ENCODE data around the gene PHOSPHO2. TPM values are rescaled to one million over a fixed set of nuclear protein-coding genes. Genes with fewer than 3 reads are reported as not detected.
"Not testable (repeated sequence)": the region's sequence is repeated elsewhere in the genome, so short reads cannot be mapped to it uniquely, and the experiment has no call there.

The PHOSPHO2 gene
- total RNA-seq, 1 donor from 2014 or later: 3.7 TPM

DNA sequence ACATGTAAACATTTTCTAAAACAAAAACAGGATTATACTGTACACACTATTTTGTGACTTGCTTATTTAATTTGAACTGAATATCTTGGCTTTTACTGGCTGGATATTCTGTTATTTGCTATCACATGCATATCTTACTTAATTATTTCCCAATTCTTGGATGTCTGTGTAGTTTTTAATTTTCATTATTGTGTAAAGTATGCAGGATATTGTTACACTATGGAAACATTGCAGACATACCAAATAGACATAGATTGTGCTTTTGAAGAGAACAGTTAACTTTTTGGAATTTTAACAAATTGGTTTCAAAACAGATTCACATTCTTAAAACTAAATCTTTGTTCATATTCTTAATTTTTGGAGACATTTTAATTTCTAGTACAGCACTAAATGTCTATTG is 2.1 kb downstream of the PHOSPHO2 start:
- Histone ChIP-seq H3K36me3 (ENCODE audit: control insufficient read depth in 3 of 3, insufficient read depth in 3 of 3, low read length in 3 of 3) (peaks cover 0 to 8% (median 5%) of the 10 kb centered on the region in 3 donors), H3K4me3 (ENCODE audit: low read length in 3 of 3) (no peak overlapping the region), H3K27me3 (ENCODE audit: control insufficient read depth in 3 of 3, insufficient read depth in 3 of 3, low read length in 3 of 3) (no peaks in the 10 kb centered on the region), H3K9ac (ENCODE audit: low read depth in 1 of 3, low read length in 3 of 3) (no peak overlapping the region), H3K4me1 (ENCODE audit: control insufficient read depth in 3 of 3, insufficient read depth in 3 of 3, low read length in 3 of 3) (peaks cover 4 to 6% (median 6%) of the 10 kb centered on the region in 3 donors), H3K9me3 (ENCODE audit: control insufficient read depth in 3 of 3, low read length in 3 of 3) (no peaks in the 10 kb centered on the region), H3K27ac (ENCODE audit: low read depth, low read length) (no peak overlapping the region)

DNA sequence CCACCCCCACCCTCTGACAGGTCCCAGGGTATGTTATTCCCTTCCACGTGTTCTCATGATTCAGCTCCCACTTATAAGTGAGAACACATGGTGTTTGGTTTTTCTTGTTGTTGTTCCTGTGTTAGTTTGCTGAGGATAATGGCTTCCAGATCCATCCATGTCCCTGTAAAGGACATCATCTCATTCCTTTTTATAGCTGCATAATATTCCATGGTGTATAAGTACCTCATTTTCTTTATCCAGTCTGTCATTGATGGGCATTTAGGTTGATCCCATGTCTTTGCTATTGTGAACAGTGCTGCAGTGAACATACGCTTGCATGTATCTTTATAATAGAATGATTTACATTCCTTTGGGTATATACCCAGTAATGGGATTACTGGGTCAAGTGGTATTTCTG is 4.9 kb downstream of the PHOSPHO2 start:
- H3K9me3 ChIP-seq (ENCODE audit: control insufficient read depth in 3 of 3, low read length in 3 of 3); H3K36me3 ChIP-seq (ENCODE audit: control insufficient read depth in 3 of 3, insufficient read depth in 3 of 3, low read length in 3 of 3); H3K4me3 ChIP-seq (ENCODE audit: low read length in 3 of 3); H3K9ac ChIP-seq (ENCODE audit: low read depth in 1 of 3, low read length in 3 of 3); H3K27me3 ChIP-seq (ENCODE audit: control insufficient read depth in 3 of 3, insufficient read depth in 3 of 3, low read length in 3 of 3); H3K4me1 ChIP-seq (ENCODE audit: control insufficient read depth in 3 of 3, insufficient read depth in 3 of 3, low read length in 3 of 3); H3K27ac ChIP-seq (ENCODE audit: low read depth, low read length): not testable (repeated sequence)

DNA sequence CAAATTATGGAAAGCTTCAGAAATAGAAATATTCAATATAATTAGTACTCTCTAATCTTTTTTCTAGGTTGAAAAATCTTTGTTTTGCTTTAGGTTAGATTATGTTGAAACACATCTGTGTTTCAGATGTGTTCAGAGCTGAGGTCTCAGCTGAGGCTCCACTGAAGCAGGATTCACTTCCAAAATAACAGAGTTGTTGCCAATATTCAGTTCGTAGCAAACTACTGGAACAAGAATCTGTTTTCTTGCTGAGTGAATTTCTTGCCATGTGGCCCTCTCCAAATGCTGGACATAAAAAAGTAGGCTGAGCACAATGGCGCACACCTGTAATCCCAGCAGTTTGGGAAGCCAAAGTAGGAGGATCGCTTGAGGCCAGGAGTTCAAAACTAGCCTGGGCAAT is 8.7 kb downstream of the PHOSPHO2 start:
- no peaks in the 10 kb centered on the region for H3K9me3 ChIP-seq (ENCODE audit: control insufficient read depth in 3 of 3, low read length in 3 of 3)
- H3K4me1 ChIP-seq (ENCODE audit: control insufficient read depth in 3 of 3, insufficient read depth in 3 of 3, low read length in 3 of 3): peaks cover 6 to 9% (median 7%) of the 10 kb centered on the region in 3 donors
- peaks cover 0 to 8% (median 5%) of the 10 kb centered on the region in 3 donors for H3K36me3 ChIP-seq (ENCODE audit: control insufficient read depth in 3 of 3, insufficient read depth in 3 of 3, low read length in 3 of 3)
- H3K27ac ChIP-seq (ENCODE audit: low read depth, low read length): no peak overlapping the region
- no peaks in the 10 kb centered on the region for H3K27me3 ChIP-seq (ENCODE audit: control insufficient read depth in 3 of 3, insufficient read depth in 3 of 3, low read length in 3 of 3)
- H3K9ac ChIP-seq (ENCODE audit: low read depth in 1 of 3, low read length in 3 of 3): no peak overlapping the region
- no peak overlapping the region for H3K4me3 ChIP-seq (ENCODE audit: low read length in 3 of 3)

DNA sequence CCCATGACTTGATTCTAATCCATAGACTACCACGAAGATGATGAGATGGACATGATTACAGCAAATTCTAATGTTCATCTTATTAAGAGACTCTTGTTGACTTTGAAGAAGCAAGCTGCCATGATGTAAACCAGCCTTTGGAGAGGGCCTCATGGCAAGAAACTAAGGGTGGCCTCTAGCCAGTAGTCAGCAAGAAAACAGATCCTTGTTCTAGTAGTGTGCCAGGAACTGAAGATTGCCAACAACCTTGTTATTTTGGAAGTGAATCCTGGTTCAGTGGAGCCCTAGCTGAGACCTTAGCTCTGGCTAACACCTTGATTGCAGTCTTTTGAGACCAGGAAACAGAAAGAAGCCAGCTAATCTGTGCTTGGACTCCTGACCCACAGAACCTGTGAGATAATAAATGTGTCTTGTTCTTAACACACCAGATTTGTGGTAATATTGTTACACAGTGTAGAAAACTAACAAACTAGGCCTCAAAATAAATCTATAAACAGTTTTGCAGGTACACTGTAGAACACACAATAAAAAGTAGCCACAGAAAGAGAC is 10.0 kb downstream of the PHOSPHO2 start:
- Histone ChIP-seq H3K36me3 (ENCODE audit: control insufficient read depth in 3 of 3, insufficient read depth in 3 of 3, low read length in 3 of 3) (peaks cover 0 to 2% (median under 1%) of the 10 kb centered on the region in 3 donors), H3K4me3 (ENCODE audit: low read length in 3 of 3) (no peak overlapping the region), H3K9ac (ENCODE audit: low read depth in 1 of 3, low read length in 3 of 3) (peak overlapping the region in 1 of 3 donors; percentile 28), H3K4me1 (ENCODE audit: control insufficient read depth in 3 of 3, insufficient read depth in 3 of 3, low read length in 3 of 3) (peaks cover 6 to 9% (median 7%) of the 10 kb centered on the region in 3 donors), H3K27ac (ENCODE audit: low read depth, low read length) (no peak overlapping the region), H3K27me3 (ENCODE audit: control insufficient read depth in 3 of 3, insufficient read depth in 3 of 3, low read length in 3 of 3) (no peaks in the 10 kb centered on the region), H3K9me3 (ENCODE audit: control insufficient read depth in 3 of 3, low read length in 3 of 3) (no peaks in the 10 kb centered on the region)

DNA sequence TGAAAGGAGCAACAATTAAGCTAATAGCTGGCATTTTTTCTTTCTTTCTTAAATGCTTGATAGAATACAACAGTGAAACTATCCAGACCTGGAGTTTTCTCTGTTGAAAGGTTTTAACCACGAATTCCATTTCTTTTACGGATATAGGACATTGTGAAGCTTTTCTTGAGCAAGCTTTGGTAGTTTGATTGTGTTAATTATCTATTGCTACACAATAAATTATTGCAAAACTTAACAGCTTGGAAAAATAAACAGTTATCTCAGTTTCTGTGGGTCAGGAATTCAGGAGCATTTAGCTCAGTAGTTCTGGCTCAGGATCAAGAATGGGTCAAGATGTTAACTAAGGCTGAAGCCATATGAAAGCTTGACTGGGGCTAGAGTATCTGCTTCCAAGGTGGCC is 11.7 kb downstream of the PHOSPHO2 start:
- Histone ChIP-seq H3K27me3 (ENCODE audit: control insufficient read depth in 3 of 3, insufficient read depth in 3 of 3, low read length in 3 of 3) (no peaks in the 10 kb centered on the region), H3K4me3 (ENCODE audit: low read length in 3 of 3) (no peak overlapping the region), H3K27ac (ENCODE audit: low read depth, low read length) (no peak overlapping the region), H3K9ac (ENCODE audit: low read depth in 1 of 3, low read length in 3 of 3) (no peak overlapping the region), H3K9me3 (ENCODE audit: control insufficient read depth in 3 of 3, low read length in 3 of 3) (no peaks in the 10 kb centered on the region), H3K36me3 (ENCODE audit: control insufficient read depth in 3 of 3, insufficient read depth in 3 of 3, low read length in 3 of 3) (no peaks in the 10 kb centered on the region), H3K4me1 (ENCODE audit: control insufficient read depth in 3 of 3, insufficient read depth in 3 of 3, low read length in 3 of 3) (peaks cover 7 to 12% (median 10%) of the 10 kb centered on the region in 3 donors)

DNA sequence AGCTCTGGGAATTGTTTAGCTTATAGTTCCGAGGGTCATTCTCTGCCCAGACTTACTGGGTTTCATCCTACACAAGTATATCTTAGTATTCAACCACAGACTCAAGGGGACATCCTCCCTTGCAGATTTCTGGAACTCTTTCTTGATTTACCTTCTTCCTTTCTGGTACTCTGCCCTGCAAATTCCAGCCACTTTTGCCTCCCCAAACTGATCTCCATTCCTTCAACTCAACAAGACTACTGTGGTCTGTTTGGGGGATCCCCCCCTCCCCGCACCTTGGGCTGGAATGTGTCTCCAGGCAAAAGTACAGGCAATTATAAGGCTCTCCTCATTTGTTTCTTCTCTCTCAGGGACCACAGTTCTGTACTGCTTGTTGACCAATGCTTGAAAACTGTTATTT is 13.4 kb downstream of the PHOSPHO2 start:
- Histone ChIP-seq H3K4me1 (ENCODE audit: control insufficient read depth in 3 of 3, insufficient read depth in 3 of 3, low read length in 3 of 3) (peaks cover 7 to 18% (median 10%) of the 10 kb centered on the region in 3 donors), H3K9me3 (ENCODE audit: control insufficient read depth in 3 of 3, low read length in 3 of 3) (no peaks in the 10 kb centered on the region), H3K4me3 (ENCODE audit: low read length in 3 of 3) (no peak overlapping the region), H3K27me3 (ENCODE audit: control insufficient read depth in 3 of 3, insufficient read depth in 3 of 3, low read length in 3 of 3) (no peaks in the 10 kb centered on the region), H3K27ac (ENCODE audit: low read depth, low read length) (no peak overlapping the region), H3K36me3 (ENCODE audit: control insufficient read depth in 3 of 3, insufficient read depth in 3 of 3, low read length in 3 of 3) (peaks cover 0 to 2% (median 0%) of the 10 kb centered on the region in 3 donors), H3K9ac (ENCODE audit: low read depth in 1 of 3, low read length in 3 of 3) (no peak overlapping the region)

DNA sequence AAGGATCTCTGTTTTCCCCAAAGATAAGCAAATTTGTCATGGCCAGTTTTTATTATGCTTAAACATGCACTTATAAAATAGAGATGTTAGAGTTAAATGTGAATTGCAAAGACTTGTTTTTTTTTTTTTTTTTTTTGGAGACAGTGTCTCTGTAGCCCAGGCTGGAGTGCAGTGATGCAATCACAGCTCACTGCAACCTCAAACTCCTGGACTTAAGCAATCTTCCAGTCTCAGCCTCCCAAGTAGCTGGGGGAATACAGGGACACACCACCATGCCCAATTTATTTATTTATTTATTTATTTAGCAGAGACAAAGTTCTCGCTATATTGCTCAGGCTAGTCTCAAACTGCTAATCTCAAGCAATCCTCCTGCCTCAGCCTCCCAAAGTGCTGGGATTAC is 15.1 kb downstream of the PHOSPHO2 start:
- Histone ChIP-seq H3K36me3 (ENCODE audit: control insufficient read depth in 3 of 3, insufficient read depth in 3 of 3, low read length in 3 of 3) (peaks cover 0 to 2% (median 0%) of the 10 kb centered on the region in 3 donors), H3K27ac (ENCODE audit: low read depth, low read length) (no peak overlapping the region), H3K4me3 (ENCODE audit: low read length in 3 of 3) (no peak overlapping the region), H3K9ac (ENCODE audit: low read depth in 1 of 3, low read length in 3 of 3) (no peak overlapping the region), H3K9me3 (ENCODE audit: control insufficient read depth in 3 of 3, low read length in 3 of 3) (no peaks in the 10 kb centered on the region), H3K27me3 (ENCODE audit: control insufficient read depth in 3 of 3, insufficient read depth in 3 of 3, low read length in 3 of 3) (no peaks in the 10 kb centered on the region), H3K4me1 (ENCODE audit: control insufficient read depth in 3 of 3, insufficient read depth in 3 of 3, low read length in 3 of 3) (peaks cover 1 to 12% (median 7%) of the 10 kb centered on the region in 3 donors)

DNA sequence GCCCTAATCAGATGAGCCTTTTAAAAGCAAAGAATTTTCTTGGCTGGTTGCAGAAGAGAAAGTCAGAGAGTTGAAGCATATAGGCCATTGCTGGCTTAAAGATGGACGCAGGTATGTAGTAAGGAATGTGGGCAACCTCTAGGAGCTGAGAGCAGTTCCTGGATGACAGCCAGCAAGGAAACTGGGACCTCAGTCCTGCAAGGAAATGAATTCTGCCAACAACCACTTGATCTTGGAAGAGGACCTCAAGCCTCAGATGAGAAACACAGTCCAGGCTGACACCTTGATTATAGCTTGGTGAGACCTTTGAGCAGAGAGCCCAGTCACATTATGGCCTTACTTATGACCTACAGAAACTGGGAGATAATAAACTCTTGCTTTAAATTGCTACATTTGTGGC is 15.7 kb downstream of the PHOSPHO2 start:
- no peaks in the 10 kb centered on the region for H3K27me3 ChIP-seq (ENCODE audit: control insufficient read depth in 3 of 3, insufficient read depth in 3 of 3, low read length in 3 of 3)
- H3K27ac ChIP-seq (ENCODE audit: low read depth, low read length): no peak overlapping the region

DNA sequence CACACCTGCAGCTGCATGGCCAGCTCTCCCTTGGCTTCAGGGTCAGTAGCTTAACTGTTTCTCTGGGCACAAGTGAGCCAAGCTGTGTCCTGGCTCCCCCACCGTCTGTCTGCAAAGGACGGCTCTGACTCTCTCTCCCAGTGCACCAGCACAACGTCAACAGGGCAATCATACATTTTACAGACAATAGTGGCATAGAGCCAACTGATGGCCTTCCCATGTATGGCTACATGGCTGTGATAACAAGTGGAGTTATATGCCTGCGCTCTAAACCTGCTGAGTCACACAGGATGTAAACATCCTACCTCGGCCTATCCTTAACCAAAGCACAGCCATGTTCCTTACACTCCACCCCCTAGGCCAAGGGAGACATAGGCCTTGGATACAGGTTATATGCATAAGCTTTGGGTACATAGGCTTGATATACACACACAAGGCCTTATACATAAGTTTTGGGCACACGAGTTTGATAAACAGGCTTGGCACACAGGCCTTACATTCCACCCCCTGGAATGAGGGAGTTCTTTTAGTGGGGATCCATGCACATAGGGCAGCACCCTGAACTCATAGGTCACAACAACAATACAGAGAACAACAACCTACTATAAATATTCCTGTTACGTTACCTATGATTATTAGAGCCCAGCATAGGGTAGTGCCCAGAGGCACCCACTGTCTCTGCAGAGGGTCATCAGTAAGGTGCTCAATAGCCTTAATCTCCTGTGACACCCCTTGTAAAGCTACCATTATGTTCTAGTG is 17.7 kb downstream of the PHOSPHO2 start:
- no peak overlapping the region for H3K9ac ChIP-seq (ENCODE audit: low read depth in 1 of 3, low read length in 3 of 3)
- H3K27ac ChIP-seq (ENCODE audit: low read depth, low read length): no peak overlapping the region
- no peak overlapping the region for H3K4me3 ChIP-seq (ENCODE audit: low read length in 3 of 3)
- H3K36me3 ChIP-seq (ENCODE audit: control insufficient read depth in 3 of 3, insufficient read depth in 3 of 3, low read length in 3 of 3): peaks cover 0 to 2% (median 0%) of the 10 kb centered on the region in 3 donors
- H3K27me3 ChIP-seq (ENCODE audit: control insufficient read depth in 3 of 3, insufficient read depth in 3 of 3, low read length in 3 of 3): no peaks in the 10 kb centered on the region
- no peaks in the 10 kb centered on the region for H3K9me3 ChIP-seq (ENCODE audit: control insufficient read depth in 3 of 3, low read length in 3 of 3)
- H3K4me1 ChIP-seq (ENCODE audit: control insufficient read depth in 3 of 3, insufficient read depth in 3 of 3, low read length in 3 of 3): peaks cover 15 to 35% (median 23%) of the 10 kb centered on the region in 3 donors

More for the DNA sequence above, 15.7 kb downstream of the PHOSPHO2 start:
- Histone ChIP-seq H3K9ac (ENCODE audit: low read depth in 1 of 3, low read length in 3 of 3) (no peak overlapping the region), H3K4me1 (ENCODE audit: control insufficient read depth in 3 of 3, insufficient read depth in 3 of 3, low read length in 3 of 3) (peaks cover 4 to 17% (median 7%) of the 10 kb centered on the region in 3 donors), H3K9me3 (ENCODE audit: control insufficient read depth in 3 of 3, low read length in 3 of 3) (no peaks in the 10 kb centered on the region), H3K36me3 (ENCODE audit: control insufficient read depth in 3 of 3, insufficient read depth in 3 of 3, low read length in 3 of 3) (peaks cover 0 to 2% (median 0%) of the 10 kb centered on the region in 3 donors), H3K4me3 (ENCODE audit: low read length in 3 of 3) (no peak overlapping the region)

DNA sequence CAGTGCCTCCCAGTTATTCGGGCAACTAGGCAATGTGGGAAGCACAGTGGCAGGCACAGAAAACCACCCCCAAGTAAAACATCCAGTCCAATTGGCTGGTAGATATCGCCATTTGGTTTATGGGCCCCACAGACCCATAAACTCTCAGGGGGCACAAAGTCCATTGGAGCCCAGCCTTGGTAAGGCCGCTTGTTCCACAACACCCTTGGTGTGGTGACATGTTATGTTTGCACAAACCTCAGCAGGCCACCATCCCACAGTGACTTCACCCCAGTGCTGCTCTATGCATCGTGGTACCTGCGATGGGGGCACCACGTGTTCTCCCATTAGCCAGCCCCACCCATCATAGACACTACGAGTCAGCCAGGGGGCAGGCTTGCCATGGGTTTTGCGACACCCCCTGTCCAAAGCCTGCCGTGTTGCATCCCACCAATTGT is 18.5 kb downstream of the PHOSPHO2 start:
- no peak overlapping the region for H3K4me3 ChIP-seq (ENCODE audit: low read length in 3 of 3)
- peaks cover 0 to 2% (median 0%) of the 10 kb centered on the region in 3 donors for H3K36me3 ChIP-seq (ENCODE audit: control insufficient read depth in 3 of 3, insufficient read depth in 3 of 3, low read length in 3 of 3)
- H3K4me1 ChIP-seq (ENCODE audit: control insufficient read depth in 3 of 3, insufficient read depth in 3 of 3, low read length in 3 of 3): peaks cover 18 to 39% (median 23%) of the 10 kb centered on the region in 3 donors
- no peak overlapping the region for H3K9ac ChIP-seq (ENCODE audit: low read depth in 1 of 3, low read length in 3 of 3)
- no peaks in the 10 kb centered on the region for H3K27me3 ChIP-seq (ENCODE audit: control insufficient read depth in 3 of 3, insufficient read depth in 3 of 3, low read length in 3 of 3)
- no peaks in the 10 kb centered on the region for H3K9me3 ChIP-seq (ENCODE audit: control insufficient read depth in 3 of 3, low read length in 3 of 3)
- no peak overlapping the region for H3K27ac ChIP-seq (ENCODE audit: low read depth, low read length)
